Activated effector memory CD4-positive, alpha-beta T cell treated with Interleukin-2 at 50 U/mL for 16 hours (primary cell): ENCODE results near the gene EFL1.

Source experiments
- DNase-seq: peaks from one replicate; pipeline ENCODE4 v3.0.0-alpha.2; 2020

The EFL1 gene

GRCh38 chr15:82146576-82146975, 116.0 kb downstream of the EFL1 start:
- no peak for DNase-seq

GRCh38 chr15:82143390-82144385, 118.8 kb downstream of the EFL1 start:
- DNase-seq, result no peak

GRCh38 chr15:82140886-82141285, 121.6 kb downstream of the EFL1 start:
- DNase-seq, result no peak

- no peak for DNase-seq
These were observed 122.7 kb downstream of the EFL1 start for GRCh38 chr15:82139823-82140268.

- no peak for DNase-seq
These were observed 124.2 kb downstream of the EFL1 start for GRCh38 chr15:82138306-82138705.

- DNase-seq, result no peak
These were observed 125.3 kb downstream of the EFL1 start for GRCh38 chr15:82137261-82137660.

GRCh38 chr15:82136120-82136519, 126.4 kb downstream of the EFL1 start:
- no peak for DNase-seq

- DNase-seq, result no peak
These were observed 126.9 kb downstream of the EFL1 start for GRCh38 chr15:82135638-82136037.

- no peak for DNase-seq
These were observed 128.1 kb downstream of the EFL1 start for GRCh38 chr15:82134461-82134860.

- DNase-seq, result no peak
These were observed 129.3 kb downstream of the EFL1 start for GRCh38 chr15:82133251-82133650.

- DNase-seq, result no peak
These were observed 129.8 kb downstream of the EFL1 start for GRCh38 chr15:82132742-82133141.

- no peak for DNase-seq
These were observed 130.4 kb downstream of the EFL1 start for GRCh38 chr15:82132096-82132495.

- no peak for DNase-seq
These were observed 132.3 kb downstream of the EFL1 start for GRCh38 chr15:82130248-82130647.

GRCh38 chr15:82129761-82130160, 132.8 kb downstream of the EFL1 start:
- no peak for DNase-seq

GRCh38 chr15:82129149-82129692, 133.3 kb downstream of the EFL1 start:
- no peak for DNase-seq

GRCh38 chr15:82128401-82129148, 134.0 kb downstream of the EFL1 start:
- no peak for DNase-seq

- DNase-seq, result no peak
These were observed 135.0 kb downstream of the EFL1 start for GRCh38 chr15:82127581-82127980.

GRCh38 chr15:82126346-82126745, 136.2 kb downstream of the EFL1 start:
- no peak for DNase-seq

- DNase-seq, result no peak
These were observed 137.9 kb downstream of the EFL1 start for GRCh38 chr15:82124331-82125263.

- no peak for DNase-seq
These were observed 139.7 kb downstream of the EFL1 start for GRCh38 chr15:82122746-82123400.

GRCh38 chr15:82118040-82118439, 144.5 kb downstream of the EFL1 start:
- no peak for DNase-seq

- DNase-seq, result no peak
These were observed 145.2 kb downstream of the EFL1 start for GRCh38 chr15:82117296-82117695.
